K562 (cell line): ENCODE measurements around the gene IBA57. TPM values are rescaled to one million over a fixed set of nuclear protein-coding genes. Genes with fewer than 3 reads are reported as not detected.

ENCODE experiments used
- ATAC-seq: fragments of 200-7000 bp; cut with Tn5 transposase; 3 replicates; pipeline ENCODE4 v1.9.1; 2020; ENCODE audit warnings: moderate library complexity
- BruUV-seq: library from RNA; stranded (reverse); fragments of 400-500 nt; replicated peaks from 2 replicates; lab custom pipeline; 2021; lab: Mats Ljungman, UMichigan
- CTCF ChIA-PET: fragments of 300-600 bp; formaldehyde crosslinking; extraction: SDS; loops from one replicate; lab custom pipeline; 2021; ENCODE audit warnings: low intra/inter-chr PET ratio; lab: Yijun Ruan, JAX
- POLR2A ChIA-PET: fragments of 300-600, 350-650 bp; sonication (Branson Sonifier 250); formaldehyde crosslinking; extraction: SDS; loops from one replicate; lab custom pipeline; 2021; ENCODE audit warnings: antibody characterized with exemption, inconsistent platforms; lab: Yijun Ruan, JAX
- DNase-seq, 4 experiments: peaks; one replicate each; pipeline versions ENCODE4 v3.0.0 to v3.0.0-alpha.2; 2011 to 2018; ENCODE audit warnings: low spot score in 3 of 4, mixed read lengths in 3 of 4; ENCODE audit errors: extremely low read depth in 1 of 4
- FAIRE-seq: peaks from 2 replicates; lab custom pipeline; 2011; peaks lifted over from hg19 to GRCh38; lab: Jason Lieb, UNC
- H2AFZ ChIP-seq: 2 replicates; pipeline ENCODE4 v1.6.0; 2011; ENCODE audit warnings: low read depth, low read length, control low read depth, inconsistent platforms
- H3K27ac ChIP-seq: fragments of 200-600 bp; 3 replicates; pipeline ENCODE4 v1.8.0; 2011; ENCODE audit warnings: low read depth, mild to moderate bottlenecking, control low read depth, inconsistent platforms, low read length, moderate library complexity, mixed read lengths; ENCODE audit errors: extremely low read depth
- H3K27me3 ChIP-seq, 2 experiments: fragments of 300-600 bp in 1 of 2; 2 replicates in 1 of 2; 3 replicates in 1 of 2; pipeline versions ENCODE4 v1.6.0 to v1.8.0; 2011; ENCODE audit warnings: inconsistent platforms in 2 of 2, low read length in 2 of 2, mild to moderate bottlenecking in 1 of 2, mixed read lengths in 1 of 2, moderate library complexity in 1 of 2; ENCODE audit not compliant: control insufficient read depth in 2 of 2, insufficient read depth in 2 of 2
- H3K36me3 ChIP-seq: fragments of 300-600 bp; 3 replicates; pipeline ENCODE4 v1.8.0; 2011; ENCODE audit warnings: mild to moderate bottlenecking, low read length, inconsistent platforms; ENCODE audit not compliant: control insufficient read depth, insufficient read depth
- H3K4me1 ChIP-seq, 2 experiments: fragments of 200-600 bp in 1 of 2; replicated peaks in 1 of 2; 2 replicates in 1 of 2; 3 replicates in 1 of 2; pipeline versions ENCODE4 v1.5.1 to v1.8.0; 2011; ENCODE audit warnings: inconsistent platforms in 2 of 2, low read length in 2 of 2, mild to moderate bottlenecking in 1 of 2, mixed read lengths in 1 of 2, moderate library complexity in 1 of 2; ENCODE audit not compliant: control insufficient read depth in 2 of 2, insufficient read depth in 2 of 2
- H3K4me2 ChIP-seq: 2 replicates; pipeline ENCODE4 v1.6.1; 2011; ENCODE audit warnings: low read length, control low read depth, inconsistent platforms, mixed read lengths; ENCODE audit not compliant: insufficient read depth
- H3K4me3 ChIP-seq: fragments of 200-600 bp; sonication (generic), shearing (Covaris generic); 2 replicates; pipeline ENCODE4 v1.5.1; 2016; ENCODE audit warnings: control low read depth, inconsistent platforms
- H3K79me2 ChIP-seq: fragments of 200-600 bp; 3 replicates; pipeline ENCODE4 v1.8.0; 2011; ENCODE audit warnings: low read length, inconsistent platforms; ENCODE audit not compliant: control insufficient read depth, insufficient read depth
- H3K9ac ChIP-seq, 2 experiments: 2 replicates each; pipeline versions ENCODE4 v1.6.0 to v1.6.1; 2011; ENCODE audit warnings: low read depth in 2 of 2, low read length in 2 of 2, control low read depth in 1 of 2, inconsistent platforms in 1 of 2, mild to moderate bottlenecking in 1 of 2, mixed read lengths in 1 of 2; ENCODE audit not compliant: insufficient read depth in 1 of 2
- H3K9me1 ChIP-seq: one replicate; pipeline ENCODE4 v1.6.0; 2011; ENCODE audit warnings: inconsistent platforms, mild to moderate bottlenecking, low read length, moderate library complexity; ENCODE audit not compliant: control insufficient read depth, insufficient read depth
- H3K9me3 ChIP-seq: replicated peaks from 2 replicates; pipeline ENCODE4 v1.5.1; 2011; ENCODE audit warnings: low read depth, low read length, inconsistent platforms; ENCODE audit not compliant: control insufficient read depth, insufficient read depth
- H4K20me1 ChIP-seq: replicated peaks from 2 replicates; pipeline ENCODE4 v1.6.1; 2011; ENCODE audit warnings: low read length, inconsistent platforms, mixed read lengths; ENCODE audit not compliant: control insufficient read depth, insufficient read depth
- CBFA2T3 ChIP-seq: fragments of 450-650 bp; IDR thresholded peaks from 2 replicates; pipeline ENCODE4 v1.6.1; 2017
- POLR2G ChIP-seq: fragments of 200-400 bp; formaldehyde crosslinking; IDR thresholded peaks from 2 replicates; pipeline ENCODE4 v1.6.1; 2017; ENCODE audit warnings: low read depth, mild to moderate bottlenecking, antibody characterized with exemption, low read length, moderate library complexity
- XRCC5 ChIP-seq: fragments of 200-400 bp; formaldehyde crosslinking; IDR thresholded peaks from 2 replicates; pipeline ENCODE4 v1.6.1; 2017; ENCODE audit warnings: low read depth, mild to moderate bottlenecking, low read length
- ZBTB33 ChIP-seq: sonication (generic); formaldehyde crosslinking; IDR thresholded peaks from 2 replicates; pipeline ENCODE4 v1.8.1; 2023; ENCODE audit warnings: mild to moderate bottlenecking, missing genetic modification reagents
- ZNF778 ChIP-seq: fragments of 450-650 bp; formaldehyde crosslinking; IDR thresholded peaks from 2 replicates; pipeline ENCODE4 v1.4.0; 2020; ENCODE audit warnings: mild to moderate bottlenecking, moderate library complexity
- WGBS: fragments of 100-300 bp; shearing (Covaris generic); methylation state at CpG from one replicate; pipeline ENCODE4 v1.1.6; 2016; ENCODE audit warnings: low coverage, mixed read lengths; ENCODE audit not compliant: insufficient coverage; ENCODE audit errors: missing lambda C conversion rate; 5-methylcytosine and 5-hydroxymethylcytosine counted together
- in situ Hi-C: fragments of 300-500 bp; cut with MboI; formaldehyde crosslinking; loops from 4 replicates; pipeline ENCODE4 v1.15.0; 2018; ENCODE audit warnings: inconsistent platforms, mixed read lengths
- intact Hi-C: fragments of 100-400 bp; cut with micrococcal nuclease; formaldehyde crosslinking; loops from 2 replicates; pipeline ENCODE4 v1.14.2; 2022
- polyA plus RNA-seq, 8 experiments: library from polyadenylated mRNA; depleted of rRNA in 4 of 8; stranded (reverse) in 5 of 8; unstranded in 3 of 8; fragments of >200 nt; fragmentation: Nextera tagmentation in 2 of 8; fragmentation: Illumina TruSeq in 1 of 8; extraction: Ambion mirVana in 2 of 8; extraction: Trizol in 1 of 8; gene quantifications; 2 replicates each; pipeline versions ENCODE4 v1.2.1 to v1.2.3, GENCODE V29; 2011 to 2014; ENCODE audit warnings: inconsistent platforms in 1 of 8, missing spikeins in 1 of 8
- total RNA-seq, 7 experiments: library from RNA; depleted of rRNA in 6 of 7; stranded (reverse); fragments of >200 nt in 6 of 7; fragmentation: Illumina TruSeq in 2 of 7; extraction: Trizol in 2 of 7; gene quantifications; 2 replicates each; pipeline versions ENCODE4 v1.2.1 to v1.2.3, GENCODE V29; 2011 to 2021; ENCODE audit warnings: low replicate concordance in 1 of 7

IBA57 gene
- total and polyA plus RNA-seq, 9 of the 15 experiments (the other 6 are each of a cell fraction or from before 2014, with no cell fraction given), result 0.77 to 15.5 (median 2.7) TPM

- no peak overlapping the region for H3K27ac ChIP-seq
- no peaks in the 10 kb centered on the region for H3K36me3 ChIP-seq
- intact Hi-C loops (no loop called here), in situ Hi-C loops (no loop called here)
- H3K79me2 ChIP-seq, result no peaks in the 10 kb centered on the region
- peaks cover 0 to 58% of the 10 kb centered on the region in 2 experiments; a peak in 3 of 5 replicates for H3K4me1 ChIP-seq
- H2AFZ ChIP-seq, result no peak overlapping the region
- H4K20me1 ChIP-seq, result no peaks in the 10 kb centered on the region; the same call in 1 of the 2 replicates
- H3K9me3 ChIP-seq, result no peaks in the 10 kb centered on the region
- TF ChIP-seq XRCC5 (no peak), ZBTB33 (CRISPR knock-in tag) (0 out of 2 replicates have a peak, but pooled peaks have one; percentile 39), CBFA2T3 (no peak), POLR2G (peak; percentile 25; the same call in 1 of the 2 replicates), ZNF778 (CRISPR knock-in tag) (no peak)
- no peaks in the 10 kb centered on the region for H3K27me3 ChIP-seq
- no peak overlapping the region for H3K4me2 ChIP-seq
- no peak for ATAC-seq
- ChIA-PET CTCF (no interaction called here), POLR2A (interaction anchor here (0.6 to 1.0 kb wide), 3 partner anchors 10 to 333 kb away, joined by 3 to 7 read pairs (median 4); no protein-coding TSS in a partner anchor)
- no TSS peak for BruUV-seq
- WGBS, result 94% methylated on average over 40 of the region's 98 CpGs
- H3K9me1 ChIP-seq, result peaks cover 3% of the 10 kb centered on the region
- no peak overlapping the region for H3K4me3 ChIP-seq
- no peak for DNase-seq
- no peak overlapping the region for H3K9ac ChIP-seq
- FAIRE-seq, result no peak
These were observed 7.2 kb upstream of the IBA57 start for GRCh38 chr1:228158151-228159007.
